Ishikawa (cell line): ENCODE data around the gene EQTN.

Experiments used
- CEBPB ChIP-seq: IDR thresholded peaks from 2 replicates; pipeline ENCODE4 v1.6.1; 2012
- EGR1 ChIP-seq: IDR thresholded peaks from 2 replicates; pipeline ENCODE4 v1.6.1; 2012
- EP300 ChIP-seq: IDR thresholded peaks from 2 replicates; pipeline ENCODE4 v1.6.1; 2012; ENCODE audit warnings: borderline replicate concordance
- NFIC ChIP-seq: IDR thresholded peaks from 2 replicates; pipeline ENCODE4 v1.6.1; 2012
- RAD21 ChIP-seq: IDR thresholded peaks from 2 replicates; pipeline ENCODE4 v1.6.1; 2012; ENCODE audit warnings: low read depth
- TAF1 ChIP-seq: IDR thresholded peaks from 2 replicates; pipeline ENCODE4 v1.6.1; 2012; ENCODE audit warnings: low read depth, mild to moderate bottlenecking
- TEAD4 ChIP-seq: IDR thresholded peaks from 2 replicates; pipeline ENCODE4 v1.6.1; 2012
- ZBTB7A ChIP-seq: IDR thresholded peaks from 2 replicates; pipeline ENCODE4 v1.6.1; 2012; ENCODE audit warnings: low read depth
- TF ChIP-seq, protein P1 (sequence below): IDR thresholded peaks from 2 replicates; pipeline ENCODE4 v1.6.1; 2012

DNA sequence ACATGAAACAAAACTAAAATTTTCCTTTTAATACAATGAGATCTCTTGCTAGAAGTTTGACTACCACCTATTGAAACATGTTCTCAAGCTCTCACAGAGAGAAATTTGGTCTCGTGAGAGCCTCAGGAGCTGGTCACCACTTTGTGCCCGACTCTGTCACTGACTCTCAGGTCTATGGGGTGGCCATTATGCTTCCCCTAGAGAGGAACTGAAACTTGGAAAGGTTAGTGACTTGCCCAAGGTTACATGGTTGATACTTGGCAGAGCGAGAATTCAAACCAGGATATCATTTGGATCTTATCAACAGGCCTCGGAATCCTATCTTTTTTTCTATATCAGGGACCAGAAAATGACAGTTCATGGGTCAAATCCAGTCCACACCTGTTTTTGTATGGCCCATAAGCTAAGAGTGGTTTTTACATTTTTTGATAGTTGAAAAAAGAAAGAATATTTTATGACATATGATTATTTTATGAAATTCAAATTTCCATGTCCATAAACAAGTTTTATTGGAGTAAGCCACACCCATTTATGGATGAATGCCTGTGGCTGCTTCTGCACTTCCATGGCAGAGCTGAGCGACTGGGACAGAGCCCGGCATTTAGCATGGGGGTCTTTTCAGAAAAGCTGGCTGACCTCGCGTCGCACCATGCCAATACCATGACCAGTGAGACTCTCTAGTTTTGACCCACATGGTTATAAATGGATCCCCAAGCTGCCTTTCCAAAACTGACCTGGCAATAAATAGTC, 44.8 kb upstream of the EQTN start:
- TF ChIP-seq, protein P1, sequence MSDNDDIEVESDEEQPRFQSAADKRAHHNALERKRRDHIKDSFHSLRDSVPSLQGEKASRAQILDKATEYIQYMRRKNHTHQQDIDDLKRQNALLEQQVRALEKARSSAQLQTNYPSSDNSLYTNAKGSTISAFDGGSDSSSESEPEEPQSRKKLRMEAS, result no peak
- no peak for TF ChIP-seq TEAD4
- no peak for TF ChIP-seq RAD21
- no peak for TF ChIP-seq EP300
- TF ChIP-seq TAF1, result no peak
- TF ChIP-seq EGR1, result no peak
- no peak for TF ChIP-seq ZBTB7A
- TF ChIP-seq NFIC, result no peak
- TF ChIP-seq CEBPB, result no peak
